SH-SY5Y (cell line): ENCODE measurements around the gene TBC1D10A.

Experiments used
- GATA2 ChIP-seq: IDR thresholded peaks from 2 replicates; pipeline ENCODE4 v1.6.1; 2011; ENCODE audit warnings: mild to moderate bottlenecking, low read depth, low read length
- GATA3 ChIP-seq: IDR thresholded peaks from 2 replicates; pipeline ENCODE4 v1.6.1; 2011; ENCODE audit warnings: low read depth, mild to moderate bottlenecking, low read length, moderate library complexity

DNA sequence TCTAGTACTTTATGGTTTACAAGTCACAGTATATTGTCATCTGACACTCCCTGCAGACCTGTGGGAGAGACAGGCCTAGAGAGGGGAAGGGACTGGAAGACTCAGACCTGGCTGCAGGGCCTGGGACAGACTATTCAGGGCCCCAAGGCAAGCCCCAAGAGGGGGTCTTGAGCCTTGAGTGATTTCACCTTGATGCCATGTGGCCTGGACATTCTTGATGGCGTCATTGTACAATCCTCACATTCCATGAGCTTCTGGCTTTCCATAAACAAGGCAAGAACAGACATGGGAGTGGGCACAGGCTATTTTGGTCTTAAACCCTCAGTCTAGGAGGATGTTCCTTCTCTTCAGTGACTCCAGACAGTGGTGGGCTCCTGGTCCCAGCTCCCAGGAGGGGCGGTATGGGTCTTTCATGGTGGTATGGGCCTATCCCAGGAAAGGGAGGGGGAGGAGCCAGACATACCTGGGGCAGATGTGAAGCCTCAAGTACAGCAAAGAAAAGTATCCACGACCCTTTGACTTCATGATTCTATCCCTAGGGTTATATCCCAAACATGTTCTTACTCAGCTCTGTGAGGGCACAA is 1.8 kb upstream of the TBC1D10A start:
- TF ChIP-seq GATA2 (no peak), GATA3 (no peak)
